B cell (primary cell): Measurements from ENCODE around the gene NACC1. TPM values are rescaled to one million over a fixed set of nuclear protein-coding genes. Genes with fewer than 3 reads are reported as not detected.

Source experiments
- ATAC-seq: fragments of 200-7000 bp; cut with Tn5 transposase; one replicate; pipeline ENCODE4 v1.10.0; 2021; ENCODE audit warnings: low read depth, mild to moderate bottlenecking, moderate number of reproducible peaks, moderate library complexity
- CTCF ChIA-PET: fragments of 350-600 bp; sonication (Branson Sonifier 250); formaldehyde crosslinking; loops from one replicate; lab custom pipeline; 2021; ENCODE audit warnings: antibody characterized with exemption, inconsistent platforms; lab: Charles Lee
- POLR2A ChIA-PET: fragments of 350-600 bp; sonication (Branson Sonifier 250); formaldehyde crosslinking; loops from one replicate; lab custom pipeline; 2021; ENCODE audit warnings: antibody characterized with exemption; lab: Charles Lee
- DNase-seq: peaks from one replicate; pipeline ENCODE4 v3.0.0; 2013
- H2AFZ ChIP-seq: 2 replicates; pipeline ENCODE4 v1.6.1; 2012; ENCODE audit warnings: mild to moderate bottlenecking, low read depth, low read length; ENCODE audit not compliant: insufficient read depth, poor library complexity, severe bottlenecking
- H3K27ac ChIP-seq, 2 donors: 1 replicate in 1 of 2; 2 replicates in 1 of 2; pipeline ENCODE4 v1.5.1; 2012 to 2013; ENCODE audit warnings: low read length in 2 of 2, mild to moderate bottlenecking in 2 of 2, moderate library complexity in 1 of 2
- H3K27me3 ChIP-seq, 4 experiments: fragments of 200-600 bp in 1 of 4; sonication (generic) in 1 of 4; replicated peaks in 1 of 4; 1 replicate in 2 of 4; 2 replicates in 2 of 4; pipeline versions ENCODE4 v1.6.1 to v1.7.0; 2013 to 2016; ENCODE audit warnings: low read length in 3 of 4, mild to moderate bottlenecking in 2 of 4, mixed read lengths in 1 of 4, moderate library complexity in 1 of 4; ENCODE audit not compliant: insufficient read depth in 4 of 4, control insufficient read depth in 3 of 4; ENCODE audit errors: control extremely low read depth in 1 of 4
- H3K36me3 ChIP-seq, 2 experiments: replicated peaks in 1 of 2; 1 replicate in 1 of 2; 2 replicates in 1 of 2; pipeline versions ENCODE4 v1.6.1 to v1.7.1; 2013; ENCODE audit warnings: low read length in 1 of 2; ENCODE audit not compliant: insufficient read depth in 2 of 2, control insufficient read depth in 1 of 2; ENCODE audit errors: control extremely low read depth in 1 of 2, extremely low read depth in 1 of 2
- H3K4me1 ChIP-seq, 2 donors: fragments of 200-600 bp in 1 of 2; sonication (generic) in 1 of 2; 1 replicate in 1 of 2; 2 replicates in 1 of 2; pipeline versions ENCODE4 v1.5.1 to v1.6.1; 2013 to 2017; ENCODE audit warnings: low read length in 2 of 2; ENCODE audit not compliant: control insufficient read depth in 2 of 2, insufficient read depth in 2 of 2
- H3K4me2 ChIP-seq: replicated peaks from 2 replicates; pipeline ENCODE3; 2012; ENCODE audit warnings: mild to moderate bottlenecking, low read depth, low read length; ENCODE audit not compliant: poor library complexity, severe bottlenecking
- H3K4me3 ChIP-seq, 5 experiments: fragments of 200-600 bp in 1 of 5; sonication (generic) in 1 of 5; 1 replicate in 3 of 5; 2 replicates in 2 of 5; pipeline versions ENCODE4 v1.5.1 to v1.7.0; 2011 to 2016; ENCODE audit warnings: low read length in 4 of 5, mild to moderate bottlenecking in 4 of 5, low read depth in 2 of 5, control low read depth in 1 of 5, moderate library complexity in 1 of 5; ENCODE audit not compliant: insufficient read depth in 1 of 5; ENCODE audit errors: control extremely low read depth in 1 of 5, extremely low read depth in 1 of 5
- H3K79me2 ChIP-seq: fragments of 200-600 bp; sonication (generic); one replicate; pipeline ENCODE4 v1.6.0; 2016; ENCODE audit warnings: low read length; ENCODE audit not compliant: control insufficient read depth, insufficient read depth
- H3K9ac ChIP-seq: fragments of 200-600 bp; sonication (generic); 2 replicates; pipeline ENCODE4 v1.6.1; 2017; ENCODE audit warnings: mild to moderate bottlenecking, low read length, moderate library complexity
- H3K9me3 ChIP-seq, 3 donors: one replicate each; pipeline versions ENCODE4 v1.6.1 to v1.7.1; 2013; ENCODE audit warnings: low read length in 2 of 3; ENCODE audit not compliant: control insufficient read depth in 2 of 3, insufficient read depth in 1 of 3; ENCODE audit errors: control extremely low read depth in 1 of 3
- H4K20me1 ChIP-seq: 2 replicates; pipeline ENCODE4 v1.6.0; 2012; ENCODE audit warnings: mild to moderate bottlenecking, low read length; ENCODE audit not compliant: insufficient read depth, control insufficient read depth, poor library complexity, severe bottlenecking
- H3K27ac Mint-ChIP-seq: one replicate; pipeline ENCODE4 v1.8.0; 2021; ENCODE audit warnings: mixed read lengths
- H3K27me3 Mint-ChIP-seq: one replicate; pipeline ENCODE4 v1.8.0; 2021; ENCODE audit warnings: mixed read lengths
- H3K4me1 Mint-ChIP-seq: one replicate; pipeline ENCODE4 v1.8.0; 2021; ENCODE audit warnings: mixed read lengths
- H3K4me3 Mint-ChIP-seq: one replicate; pipeline ENCODE4 v1.8.0; 2021; ENCODE audit warnings: mixed read lengths
- H3K9me3 Mint-ChIP-seq: one replicate; pipeline ENCODE4 v1.8.0; 2022; ENCODE audit warnings: mixed read lengths; ENCODE audit not compliant: insufficient read depth
- EZH2 ChIP-seq: IDR thresholded peaks from 2 replicates; pipeline ENCODE4 v1.6.1; 2012; ENCODE audit warnings: borderline replicate concordance, low read depth, mild to moderate bottlenecking, moderate library complexity, low read length; ENCODE audit not compliant: insufficient read depth, poor library complexity, severe bottlenecking
- WGBS: methylation state at CpG from one replicate; pipeline ENCODE4 v1.1.5; 2013; ENCODE audit warnings: missing lambda C conversion rate; ENCODE audit not compliant: insufficient coverage; 5-methylcytosine and 5-hydroxymethylcytosine counted together
- intact Hi-C: fragments of 100-400 bp; cut with micrococcal nuclease; formaldehyde crosslinking; loops from one replicate; pipeline ENCODE4 v1.10.0; 2022
- polyA plus RNA-seq: library from polyadenylated mRNA; depleted of rRNA; stranded (reverse); fragments of >200 nt; gene quantifications from 2 replicates; pipeline ENCODE4 v1.2.3, GENCODE V29; 2012
- total RNA-seq, 2 donors: library from RNA; stranded (reverse); fragments of 120-200 nt in 1 of 2; gene quantifications; 1 replicate in 1 of 2; 2 replicates in 1 of 2; pipeline versions ENCODE4 v1.2.3 to v1.2.4, GENCODE V29; 2013 to 2022
- TF ChIP-seq, protein P1 (sequence below): fragments of 200-600 bp; IDR thresholded peaks from one replicate; pipeline ENCODE4 v1.8.0; 2022; ENCODE audit warnings: antibody characterized with exemption, mild to moderate bottlenecking

Gene NACC1
- total and polyA plus RNA-seq, 2 donors (not counting 1 experiment from before 2014, with no cell fraction given): 25.9 to 27.5 TPM

DNA sequence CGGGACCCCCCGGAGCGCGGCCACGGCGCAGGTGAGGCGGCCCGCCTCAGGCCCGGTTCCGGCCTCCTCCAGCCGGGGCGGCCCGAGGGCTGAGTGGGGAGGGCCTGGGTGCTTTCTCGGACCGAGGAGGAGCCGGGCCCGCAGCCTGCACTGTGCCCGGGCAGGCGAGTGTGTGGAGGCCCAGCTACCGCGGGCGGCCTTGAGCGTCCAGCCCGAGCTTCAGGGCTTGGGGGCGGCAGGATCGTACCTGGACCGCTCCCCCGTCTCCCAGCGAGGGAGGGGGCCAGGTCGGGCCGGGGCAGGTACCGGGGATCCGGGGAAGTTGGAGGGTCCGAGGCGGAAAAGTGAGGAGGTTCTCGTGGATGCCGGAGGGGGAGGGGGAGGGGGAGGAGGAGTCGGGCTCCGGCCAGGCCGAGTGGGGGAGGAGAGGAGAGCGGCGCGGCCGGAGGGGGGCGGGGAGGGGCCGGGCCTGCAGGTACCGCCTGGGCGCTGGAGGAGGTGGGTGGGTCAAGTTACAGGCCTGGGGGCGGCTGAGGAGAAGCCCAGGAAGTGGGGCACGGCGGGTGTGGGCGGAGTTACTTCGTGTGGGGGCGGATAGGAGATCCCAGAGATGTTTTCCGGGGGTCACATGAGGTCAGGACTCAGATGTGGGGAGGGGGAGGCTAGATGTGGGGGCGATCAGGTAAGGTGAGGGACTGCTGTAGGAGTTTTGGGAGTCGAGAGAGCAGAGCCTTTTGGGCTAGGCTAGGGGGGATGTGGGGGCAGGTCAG, 545 bp downstream of the NACC1 start:
- POLR2A ChIA-PET: interaction anchor here (0.6 to 4.8 kb wide), 11 partner anchors 14 to 899 kb away, joined by 3 to 80 read pairs (median 16); partner anchors contain the start of genes IER2, LYL1 and STX10
- no peak for ATAC-seq
- TF ChIP-seq, protein P1, sequence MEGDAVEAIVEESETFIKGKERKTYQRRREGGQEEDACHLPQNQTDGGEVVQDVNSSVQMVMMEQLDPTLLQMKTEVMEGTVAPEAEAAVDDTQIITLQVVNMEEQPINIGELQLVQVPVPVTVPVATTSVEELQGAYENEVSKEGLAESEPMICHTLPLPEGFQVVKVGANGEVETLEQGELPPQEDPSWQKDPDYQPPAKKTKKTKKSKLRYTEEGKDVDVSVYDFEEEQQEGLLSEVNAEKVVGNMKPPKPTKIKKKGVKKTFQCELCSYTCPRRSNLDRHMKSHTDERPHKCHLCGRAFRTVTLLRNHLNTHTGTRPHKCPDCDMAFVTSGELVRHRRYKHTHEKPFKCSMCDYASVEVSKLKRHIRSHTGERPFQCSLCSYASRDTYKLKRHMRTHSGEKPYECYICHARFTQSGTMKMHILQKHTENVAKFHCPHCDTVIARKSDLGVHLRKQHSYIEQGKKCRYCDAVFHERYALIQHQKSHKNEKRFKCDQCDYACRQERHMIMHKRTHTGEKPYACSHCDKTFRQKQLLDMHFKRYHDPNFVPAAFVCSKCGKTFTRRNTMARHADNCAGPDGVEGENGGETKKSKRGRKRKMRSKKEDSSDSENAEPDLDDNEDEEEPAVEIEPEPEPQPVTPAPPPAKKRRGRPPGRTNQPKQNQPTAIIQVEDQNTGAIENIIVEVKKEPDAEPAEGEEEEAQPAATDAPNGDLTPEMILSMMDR: no peak
- no peak for TF ChIP-seq EZH2

More for the DNA sequence above, 545 bp downstream of the NACC1 start:
- intact Hi-C loops: loop anchor here (1.0 to 5.0 kb wide), 2 partner anchors 32 to 89 kb away; partner anchors contain the start of genes IER2 and STX10
- H3K9me3 ChIP-seq: peaks cover 0 to 4% (median 0%) of the 10 kb centered on the region in 3 donors
- H4K20me1 ChIP-seq: peaks cover 38% of the 10 kb centered on the region
- peaks cover 26 to 46% of the 10 kb centered on the region in 2 donors for H3K4me1 ChIP-seq
- CTCF ChIA-PET: interaction anchor here (0.7 to 3.2 kb wide), 9 partner anchors 10 to 144 kb away, joined by 4 to 31 read pairs (median 11); no protein-coding TSS in a partner anchor
- peak overlapping the region; percentile 97 for H3K4me2 ChIP-seq
- Mint-ChIP-seq H3K4me1 (peaks cover 55% of the 10 kb centered on the region), H3K9me3 (no peaks in the 10 kb centered on the region), H3K4me3 (peak overlapping the region; percentile 80), H3K27me3 (no peaks in the 10 kb centered on the region), H3K27ac (peak overlapping the region; percentile 72)
- H3K9ac ChIP-seq: peak overlapping the region; percentile 81
- H3K27me3 ChIP-seq: no peaks in the 10 kb centered on the region
- peaks cover 73% of the 10 kb centered on the region for H3K79me2 ChIP-seq
- H2AFZ ChIP-seq: peak overlapping the region; percentile 71
- H3K27ac ChIP-seq: peak overlapping the region in 1 of 2 donors; percentile 67
- DNase-seq: peak; percentile 43
- H3K4me3 ChIP-seq: peak overlapping the region in 4 of 5 experiments; percentile 81 to 88 (median 82)
- H3K36me3 ChIP-seq: peaks cover 0 to 7% of the 10 kb centered on the region in 2 experiments
- under 1% methylated on average over 48 of the region's 57 CpGs for WGBS
